ENCODE data around the gene VPS25.
A peak's percentile ranks its signal among the peaks of the same experiment; 100 is the strongest.
"Not testable (repeated sequence)": the region's sequence is repeated elsewhere in the genome, so short reads cannot be mapped to it uniquely, and the experiment has no call there.

VPS25 gene

DNA sequence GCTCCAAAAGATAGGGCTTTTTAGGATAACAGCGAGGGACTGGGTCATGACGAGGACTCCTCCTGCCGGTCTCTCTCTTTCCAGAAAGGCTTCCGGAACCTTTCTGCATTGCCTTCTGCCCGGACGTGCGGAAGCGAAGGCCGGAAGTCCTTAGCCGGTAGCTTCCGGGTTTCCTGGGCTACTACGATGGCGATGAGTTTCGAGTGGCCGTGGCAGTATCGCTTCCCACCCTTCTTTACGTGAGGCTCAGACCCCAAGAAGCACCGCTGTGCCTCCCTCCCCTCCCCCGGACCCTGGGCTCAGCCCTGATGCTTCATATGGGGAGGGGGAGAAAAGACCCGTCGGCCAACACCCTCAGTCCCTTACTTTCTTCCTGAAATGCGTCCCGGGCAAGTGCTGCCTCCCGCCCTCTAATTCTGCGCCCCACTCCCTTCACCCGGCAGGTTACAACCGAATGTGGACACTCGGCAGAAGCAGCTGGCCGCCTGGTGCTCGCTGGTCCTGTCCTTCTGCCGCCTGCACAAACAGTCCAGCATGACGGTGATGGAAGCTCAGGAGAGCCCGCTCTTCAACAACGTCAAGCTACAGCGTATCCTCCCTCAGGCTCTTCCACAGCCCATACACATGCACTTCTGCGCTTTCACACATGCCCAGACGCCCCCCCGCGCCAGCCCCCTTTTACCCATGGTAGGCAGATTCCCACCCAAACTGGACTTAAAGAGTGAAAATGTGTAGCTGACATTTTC lies at the start of gene VPS25:
Gene VPS25, plus strand, starts transcription at position 160 of the 746 bp plus-strand sequence. Its CDS starts 27 bp downstream, at position 187.
- peak; percentile 88 for DNase-seq

DNA sequence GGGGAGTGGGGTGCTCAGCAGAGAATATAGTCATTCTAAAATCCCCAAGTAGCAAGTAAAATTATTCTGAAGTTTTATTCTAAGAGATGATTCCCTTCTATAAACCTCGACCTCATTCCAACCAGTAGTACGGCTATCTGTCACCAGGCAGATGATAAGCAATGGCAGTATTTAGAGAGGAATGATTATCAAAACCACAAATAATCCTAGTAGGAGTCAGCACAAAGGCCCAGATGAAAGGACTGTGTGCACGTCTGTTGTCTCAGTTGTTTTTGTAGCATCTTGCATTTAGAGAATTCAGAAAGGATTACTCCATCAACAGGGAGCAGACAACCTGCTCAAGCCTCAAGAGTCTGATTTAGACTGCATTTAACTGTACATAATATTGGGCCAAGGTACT lies 49.6 kb upstream of the VPS25 start:
- no peak for DNase-seq

DNA sequence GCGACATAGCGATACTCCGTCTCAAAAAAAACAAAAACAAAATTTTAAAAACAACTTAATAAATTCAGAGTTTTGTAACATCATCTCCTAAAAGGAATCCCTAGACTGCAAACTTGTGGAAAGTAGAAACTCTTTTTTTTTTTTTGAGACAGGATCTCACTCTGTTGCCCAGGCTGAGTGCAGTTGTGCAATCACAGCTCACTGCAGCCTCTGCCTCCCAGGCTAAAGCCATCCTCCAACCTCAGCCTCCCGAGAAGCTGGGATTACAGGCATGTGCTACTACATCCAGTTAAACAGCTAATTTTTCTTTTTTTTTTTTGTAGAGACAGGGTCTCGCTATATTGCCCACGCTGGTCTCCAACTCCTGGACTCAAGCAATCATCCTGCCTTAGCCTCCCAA lies 48.1 kb upstream of the VPS25 start:
- no peak for DNase-seq

DNA sequence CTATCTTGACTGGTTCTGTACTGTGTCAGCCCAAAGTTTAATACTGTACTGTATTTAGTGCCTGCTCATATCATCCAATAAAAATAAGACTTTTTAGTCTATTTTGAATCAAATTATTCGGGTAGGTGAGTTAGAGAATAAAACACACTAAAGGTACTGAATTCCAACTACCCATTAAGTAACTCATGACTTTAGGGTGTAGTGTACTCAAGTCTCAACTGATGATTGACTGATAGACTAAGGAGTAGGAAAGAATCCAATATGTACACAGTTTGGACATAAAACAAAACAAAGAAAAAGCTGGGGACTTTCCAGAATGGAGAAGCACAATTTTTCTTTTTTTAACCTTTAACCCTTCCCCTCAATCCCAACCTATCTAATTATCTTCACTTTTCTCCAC lies 32.5 kb upstream of the VPS25 start:
- no peak for DNase-seq

DNA sequence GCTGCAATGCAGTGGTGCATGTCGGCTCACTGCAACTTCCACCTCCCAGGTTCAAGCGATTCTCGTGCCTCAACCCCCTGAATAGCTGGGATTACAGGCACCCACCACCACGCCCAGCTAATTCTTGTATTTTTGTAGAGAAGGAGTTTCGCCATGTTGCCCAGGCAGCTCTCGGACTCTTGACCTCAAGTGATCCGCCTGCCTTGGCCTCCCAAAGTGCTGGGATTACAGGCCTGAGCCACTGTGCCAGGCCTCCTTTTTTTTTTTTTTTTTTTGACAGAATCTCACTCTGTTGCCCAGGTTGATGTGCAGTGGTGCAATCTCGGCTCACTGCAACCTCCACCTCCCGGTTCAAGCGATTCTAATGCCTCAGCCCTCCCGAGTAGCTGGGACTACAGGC lies 30.3 kb upstream of the VPS25 start:
- DNase-seq: not testable (repeated sequence)

DNA sequence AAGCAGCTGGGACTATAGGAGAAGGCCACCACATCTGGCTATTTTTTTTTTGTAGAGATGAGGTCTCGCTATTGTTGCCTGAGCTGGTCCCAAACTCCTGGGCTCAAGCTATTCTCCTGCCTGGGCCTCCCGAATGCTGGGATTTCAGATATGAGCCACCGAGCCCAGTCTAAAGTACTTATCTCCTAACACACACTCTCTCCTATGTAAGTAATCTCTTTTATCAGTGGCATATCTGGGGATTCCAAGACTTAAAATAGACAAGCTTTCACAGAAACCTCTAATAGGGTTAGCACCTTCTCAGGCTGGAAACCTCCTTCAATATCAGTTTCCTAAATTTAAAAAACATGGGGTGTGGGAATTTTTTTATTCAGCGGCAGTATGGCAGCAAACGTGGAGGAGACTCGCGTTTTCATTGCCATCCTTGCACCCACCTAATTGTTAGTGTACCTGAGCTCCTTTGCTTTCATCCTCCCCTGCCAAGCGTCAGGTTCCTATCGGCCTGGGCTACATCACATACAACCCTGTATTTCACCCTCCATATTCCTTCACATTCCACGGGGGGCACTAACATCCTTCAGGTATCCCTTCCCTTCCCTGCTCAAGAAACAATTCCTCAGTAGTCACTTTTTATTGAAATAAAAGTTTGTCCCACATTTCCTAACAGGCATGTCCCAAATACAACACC lies 29.5 kb upstream of the VPS25 start:
- no peak for DNase-seq

DNA sequence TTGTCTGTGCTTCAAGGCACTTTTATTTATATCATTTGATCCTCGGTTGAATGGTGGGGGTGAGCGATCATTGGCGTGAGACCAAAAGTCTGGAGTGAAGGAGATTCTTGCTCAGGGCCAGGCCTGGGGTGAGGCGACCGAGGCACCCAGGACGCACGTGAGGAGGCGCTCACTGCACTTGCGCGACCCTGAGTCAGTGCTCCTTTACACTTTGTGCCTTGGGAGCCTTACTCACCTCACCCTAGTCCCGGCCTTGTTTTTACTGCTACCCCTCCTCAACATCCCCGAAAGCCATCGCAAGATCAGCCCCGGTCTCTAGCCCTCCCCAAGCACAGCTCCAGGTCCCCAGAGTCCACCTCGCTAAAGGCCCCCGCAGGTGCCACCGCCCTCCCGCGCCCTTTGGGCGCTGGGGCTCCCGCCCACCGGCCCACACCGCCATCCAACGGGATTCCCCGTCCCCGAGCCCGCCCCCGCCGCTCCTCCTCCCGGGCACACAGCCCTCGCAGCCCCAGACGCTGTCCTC lies 28.9 kb upstream of the VPS25 start:
- DNase-seq: peak; percentile 70

DNA sequence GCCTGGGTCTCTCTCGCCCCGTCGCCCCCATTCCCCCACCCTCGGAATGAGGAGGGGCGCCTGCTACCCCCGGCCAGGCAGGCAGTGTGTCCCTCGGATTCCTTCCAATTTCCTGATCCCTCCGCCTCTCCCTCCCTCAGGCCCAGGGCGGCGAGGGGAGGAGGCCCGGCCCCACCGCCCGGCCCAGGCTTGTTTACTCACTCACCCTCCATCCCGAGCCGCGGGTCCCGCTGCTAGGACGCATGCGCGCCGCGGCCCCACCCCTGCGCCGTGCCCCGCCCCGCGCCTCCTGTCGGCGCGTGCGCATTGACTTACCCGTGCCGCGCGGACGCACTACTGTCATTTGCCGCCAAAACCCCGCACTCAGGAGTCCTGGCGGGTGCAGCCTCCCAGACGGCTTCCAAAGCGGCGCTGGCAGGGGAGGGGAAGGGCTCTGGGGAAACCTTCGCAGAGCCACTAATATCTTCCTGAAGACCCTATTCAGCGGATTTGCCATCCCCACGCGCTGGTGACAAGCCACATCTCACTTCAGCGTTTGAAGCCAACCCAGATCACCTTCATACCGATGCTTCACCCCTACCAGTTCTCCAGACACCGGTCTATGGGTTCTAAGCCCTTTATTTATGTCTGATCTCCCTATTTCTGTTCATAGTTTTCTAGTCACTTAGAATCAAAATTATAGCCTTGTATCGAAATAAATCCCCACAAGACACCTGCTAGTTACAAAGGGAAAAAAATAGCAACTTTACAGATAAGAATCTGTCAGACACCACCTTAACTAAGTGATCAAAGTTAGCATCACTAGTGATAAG lies 28.2 kb upstream of the VPS25 start, which contains the start of gene EZH1:
Gene EZH1, minus strand, starts transcription at position 235 of the 812 bp plus-strand sequence. CDS start 16,099 bp downstream, outside the sequence.
- peak; percentile 96 for DNase-seq

DNA sequence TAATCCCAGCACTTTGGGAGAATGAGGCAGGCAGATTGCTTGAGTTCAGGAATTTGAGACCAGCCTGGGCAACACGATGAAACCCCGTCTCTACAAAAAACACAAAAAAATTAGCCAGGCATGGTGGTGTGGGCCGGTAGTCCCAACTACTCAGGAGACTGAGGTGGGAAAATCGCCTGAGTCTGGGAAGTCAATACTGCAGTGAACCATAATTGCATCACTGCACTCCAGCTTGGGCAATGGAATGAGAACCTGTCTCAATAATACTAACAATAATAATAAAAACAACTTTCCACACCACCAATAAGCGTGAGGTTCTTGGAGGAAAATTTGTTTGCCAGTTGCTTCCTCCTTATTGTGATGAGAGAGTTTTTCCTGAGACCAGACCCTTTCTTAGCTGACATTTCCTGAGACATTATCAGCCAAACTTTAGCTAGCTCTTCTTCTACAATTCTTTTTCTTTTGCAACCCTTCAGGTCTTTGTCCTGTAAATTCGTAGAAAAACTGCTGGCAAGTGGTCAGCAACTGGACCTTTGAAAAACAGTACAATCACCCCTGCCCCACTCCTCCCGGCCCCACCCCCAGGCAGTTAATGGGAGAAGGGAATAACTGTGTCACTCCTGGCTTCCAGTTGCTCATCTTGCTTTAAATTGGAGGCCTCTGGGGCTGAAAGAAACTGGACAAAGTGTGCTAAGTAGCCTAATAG lies 24.9 kb upstream of the VPS25 start:
- DNase-seq: no peak

DNA sequence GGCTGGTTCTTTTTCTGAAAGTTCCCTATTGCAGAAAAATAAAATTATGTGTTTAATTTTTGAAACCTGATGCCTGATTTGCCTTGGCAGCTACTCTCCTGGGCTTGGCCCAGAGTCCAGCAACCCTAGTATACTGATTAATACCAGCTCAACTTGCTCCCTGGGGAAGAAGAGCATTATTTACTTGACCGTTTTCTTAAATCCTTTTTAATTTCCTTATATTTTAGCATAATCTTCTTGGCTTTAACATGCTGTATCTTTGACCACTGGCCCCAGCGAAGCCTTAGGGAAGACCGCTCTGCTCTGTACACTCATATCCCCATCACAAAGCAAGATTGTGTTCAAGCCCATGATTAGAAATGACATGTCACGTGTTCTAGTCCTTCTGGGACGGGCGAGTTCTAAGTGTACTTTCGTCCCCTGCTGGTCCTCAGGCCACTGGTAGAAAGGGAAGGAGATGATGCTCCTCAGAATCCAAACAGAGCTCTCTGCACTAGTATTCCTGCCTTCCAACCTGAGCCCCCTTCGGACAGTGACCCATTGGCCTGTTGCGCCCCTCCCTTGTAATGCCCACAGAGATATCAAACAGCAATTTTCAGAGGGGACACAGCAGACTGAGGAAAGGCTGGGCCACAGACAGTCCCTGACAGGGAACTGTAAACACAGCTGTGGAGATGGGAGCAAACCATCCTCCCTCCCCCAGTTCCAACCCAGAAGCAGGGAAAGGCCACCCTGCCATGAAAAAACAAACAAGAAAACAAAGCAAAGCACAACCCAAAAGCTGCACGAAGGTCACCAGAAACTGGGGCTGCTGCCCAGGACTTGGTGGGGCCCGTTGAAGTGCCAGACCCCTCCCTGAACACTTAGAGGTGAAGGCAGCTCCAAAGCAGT lies 24.1 kb upstream of the VPS25 start:
- DNase-seq: no peak

DNA sequence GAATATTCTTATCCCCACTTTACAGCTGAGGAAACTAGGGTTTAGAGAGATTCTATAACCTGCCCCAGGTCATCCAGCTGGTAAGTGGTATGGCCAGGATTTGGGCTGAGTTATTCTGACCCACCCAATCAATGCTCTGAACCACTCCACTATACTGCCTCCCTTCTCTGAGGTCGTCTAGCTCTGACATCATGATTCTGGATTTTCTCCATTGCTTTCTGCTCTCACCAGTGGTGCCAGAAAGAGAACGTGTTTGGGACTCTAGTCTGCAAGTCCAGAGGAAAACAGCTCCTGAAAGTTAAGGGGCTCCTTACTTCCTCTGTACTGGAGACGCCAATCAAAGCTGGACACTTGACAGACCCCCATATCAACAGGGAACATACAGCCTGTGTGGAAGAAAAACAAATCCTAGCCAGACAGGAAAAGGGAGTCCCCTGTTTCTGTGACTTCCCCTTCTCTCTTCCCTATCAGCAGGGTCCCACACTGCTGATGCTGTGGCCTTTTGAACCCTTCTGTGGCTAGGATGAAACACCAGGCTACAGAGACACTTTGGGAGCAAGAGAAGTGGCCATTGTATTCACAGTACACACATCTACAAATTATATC lies 22.4 kb upstream of the VPS25 start:
- DNase-seq: no peak

DNA sequence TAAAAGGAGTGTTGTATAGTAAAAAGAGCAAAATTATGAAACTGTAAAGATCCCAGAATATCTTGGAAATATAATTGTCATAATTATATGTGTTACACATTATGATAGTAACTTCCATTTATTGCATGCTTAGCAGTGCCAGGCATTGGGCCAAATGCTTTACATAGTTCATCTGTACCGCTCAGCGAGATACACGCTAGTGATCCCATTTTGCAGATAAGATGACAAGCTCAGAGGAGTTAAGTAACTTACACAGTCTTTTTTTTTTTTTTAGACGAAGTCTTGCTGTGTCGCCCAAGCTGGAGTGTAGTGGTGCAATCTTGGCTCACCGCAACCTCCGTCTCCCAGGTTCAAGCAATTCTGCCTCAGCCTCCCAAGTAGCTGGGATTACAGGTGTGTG lies 21.6 kb upstream of the VPS25 start:
- DNase-seq: no peak

DNA sequence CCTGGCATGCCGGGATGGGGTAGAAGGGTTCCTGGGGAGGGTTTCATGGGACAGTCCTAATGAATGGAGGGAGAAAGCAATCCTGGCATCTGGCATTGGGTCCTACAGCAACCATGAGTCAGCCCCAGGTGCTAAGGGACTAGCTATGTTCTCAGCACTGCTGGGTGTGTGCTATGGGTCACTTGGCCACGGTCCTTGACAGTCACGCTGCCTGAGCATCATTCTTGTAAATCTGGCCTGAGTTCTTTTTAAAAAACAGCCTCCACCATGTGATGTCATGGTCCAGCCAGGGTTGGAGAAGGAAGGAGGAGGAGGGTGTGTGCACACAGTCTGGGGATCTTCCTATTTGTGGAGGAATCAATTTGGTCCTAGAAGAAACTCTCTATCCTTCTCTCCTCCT lies 18.5 kb upstream of the VPS25 start:
- DNase-seq: no peak

DNA sequence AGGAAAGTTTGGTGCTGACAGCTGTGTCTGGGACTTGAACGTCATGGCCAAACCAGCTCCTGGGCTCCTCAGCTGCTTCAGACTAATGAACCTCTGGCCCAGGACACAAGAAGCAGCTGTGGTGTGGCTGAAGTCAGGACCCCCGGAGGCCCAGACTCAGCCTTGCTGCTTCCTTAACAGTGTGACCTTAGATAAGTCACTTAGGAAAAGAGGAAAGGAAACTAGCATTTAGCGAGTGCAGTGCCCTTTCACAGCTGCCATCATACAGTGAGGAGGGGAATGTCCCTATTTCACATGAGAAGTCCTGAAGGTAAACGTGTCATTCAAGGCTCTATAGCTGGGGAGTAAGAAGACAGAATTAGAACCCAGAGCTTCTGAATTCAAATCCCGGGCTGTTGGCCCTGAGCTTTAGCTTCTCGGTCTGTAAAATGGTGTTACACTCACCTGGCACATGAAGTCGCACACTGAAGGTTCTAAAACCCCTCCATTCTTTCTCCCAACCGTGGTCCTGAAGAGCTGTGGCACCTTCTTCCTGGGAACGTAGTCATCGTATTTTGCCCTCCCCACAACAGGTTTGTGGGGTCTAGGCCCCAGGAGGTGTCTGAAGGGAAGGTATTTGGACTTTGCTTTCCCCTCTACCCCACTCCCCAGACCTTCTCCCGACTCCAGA lies 13.1 kb upstream of the VPS25 start:
- DNase-seq: no peak

DNA sequence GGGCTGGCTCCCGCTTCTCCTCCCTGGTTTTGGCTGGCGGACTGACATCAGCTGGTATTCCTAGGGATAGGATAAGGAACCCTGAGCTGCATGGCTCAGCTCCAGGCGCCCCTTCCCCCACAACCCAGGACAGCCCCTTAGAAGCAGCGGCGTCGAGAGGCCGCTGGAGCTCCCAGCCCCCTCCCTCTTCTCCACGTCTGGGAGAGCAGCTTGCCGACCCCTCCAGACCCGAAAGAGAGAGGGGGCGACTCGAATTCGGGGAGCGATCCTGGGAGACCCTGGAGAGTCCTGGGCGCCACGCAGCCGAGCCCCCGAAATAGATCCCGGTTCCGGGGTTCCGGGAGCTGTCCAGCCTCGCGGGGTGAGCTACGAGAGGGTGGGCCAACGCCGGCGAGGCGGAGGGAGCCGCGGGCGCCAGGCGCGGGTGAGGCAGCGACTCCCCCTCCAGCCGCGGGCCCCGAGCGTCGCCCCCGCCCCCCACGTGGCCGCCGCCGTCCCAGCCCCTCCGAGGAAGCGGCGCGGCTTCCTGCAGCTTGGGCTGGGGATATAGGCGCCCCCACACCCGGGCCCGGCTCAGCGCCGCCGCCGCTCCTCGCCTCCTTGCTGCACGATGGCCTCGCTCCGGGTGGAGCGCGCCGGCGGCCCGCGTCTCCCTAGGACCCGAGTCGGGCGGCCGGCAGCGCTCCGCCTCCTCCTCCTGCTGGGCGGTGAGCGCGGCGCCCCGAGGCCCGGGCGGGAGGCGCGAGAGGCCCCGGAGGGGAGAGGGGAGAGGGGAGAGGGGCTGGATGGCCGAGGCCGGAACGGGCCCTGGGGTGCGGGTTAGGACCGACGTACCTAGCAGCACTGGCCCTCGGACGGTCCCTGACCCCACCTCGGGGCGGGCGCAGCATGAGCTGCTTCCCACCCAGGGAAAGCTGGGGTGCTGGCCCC lies 12.3 kb upstream of the VPS25 start, which contains the start of gene RAMP2:
Gene RAMP2, plus strand, starts transcription at position 576 of the 930 bp plus-strand sequence. Its CDS starts 35 bp downstream, at position 611.
- DNase-seq: no peak

DNA sequence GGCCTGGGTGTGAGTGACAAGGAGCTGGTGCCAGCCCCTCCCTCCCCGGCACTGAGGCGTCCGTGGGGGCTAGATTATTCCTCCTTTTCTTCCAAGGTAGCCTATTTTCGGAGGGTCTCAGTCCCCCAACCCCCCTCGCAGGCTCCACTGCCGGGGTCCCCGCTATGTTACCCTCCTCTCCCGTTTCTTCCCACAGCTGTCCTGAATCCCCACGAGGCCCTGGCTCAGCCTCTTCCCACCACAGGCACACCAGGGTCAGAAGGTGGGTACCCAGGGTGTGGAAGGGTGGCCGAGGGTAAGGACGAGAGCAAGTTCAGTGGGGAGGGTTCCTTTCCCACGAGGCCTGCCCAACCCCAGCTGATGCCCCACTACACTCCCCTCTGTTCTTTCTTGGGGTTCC lies 11.6 kb upstream of the VPS25 start:
- DNase-seq: no peak

DNA sequence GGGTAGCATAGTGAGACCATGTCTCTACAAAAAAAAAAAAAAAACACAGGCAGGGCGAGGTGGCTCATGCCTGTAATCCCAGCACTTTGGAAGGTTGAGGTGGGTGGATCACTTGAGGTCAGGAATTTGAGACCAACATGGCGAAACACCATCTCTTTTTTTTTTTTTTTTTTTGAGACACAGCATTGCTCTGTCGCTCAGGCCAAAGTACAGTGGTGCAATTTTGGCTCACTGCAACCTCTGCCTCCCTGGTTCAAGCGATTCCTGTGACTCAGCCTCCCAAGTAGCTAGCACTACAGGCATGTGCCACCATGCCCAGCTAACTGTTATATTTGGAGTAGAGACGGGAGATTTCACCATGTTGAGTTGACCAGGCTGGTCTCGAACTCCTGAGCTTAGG lies 7.1 kb upstream of the VPS25 start:
- no peak for DNase-seq

DNA sequence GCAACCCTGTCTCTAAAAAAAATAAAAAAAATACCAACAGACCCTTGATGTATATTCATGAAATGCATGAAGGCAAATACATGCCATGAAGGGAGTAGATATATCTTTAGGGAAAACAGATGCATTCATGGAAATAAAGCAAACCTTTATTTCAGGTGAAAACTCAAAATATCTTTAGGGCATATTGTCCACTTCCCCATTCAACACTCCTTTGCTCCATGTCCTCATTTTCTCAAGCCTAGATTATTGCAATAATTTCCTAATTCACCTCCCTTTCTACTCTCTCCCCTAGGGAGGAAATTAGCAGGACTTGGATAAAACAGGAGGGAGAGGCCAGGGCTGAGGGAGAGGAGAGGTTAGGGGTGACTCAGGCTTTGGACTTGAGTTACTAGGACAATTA lies 5.7 kb upstream of the VPS25 start:
- DNase-seq: no peak

DNA sequence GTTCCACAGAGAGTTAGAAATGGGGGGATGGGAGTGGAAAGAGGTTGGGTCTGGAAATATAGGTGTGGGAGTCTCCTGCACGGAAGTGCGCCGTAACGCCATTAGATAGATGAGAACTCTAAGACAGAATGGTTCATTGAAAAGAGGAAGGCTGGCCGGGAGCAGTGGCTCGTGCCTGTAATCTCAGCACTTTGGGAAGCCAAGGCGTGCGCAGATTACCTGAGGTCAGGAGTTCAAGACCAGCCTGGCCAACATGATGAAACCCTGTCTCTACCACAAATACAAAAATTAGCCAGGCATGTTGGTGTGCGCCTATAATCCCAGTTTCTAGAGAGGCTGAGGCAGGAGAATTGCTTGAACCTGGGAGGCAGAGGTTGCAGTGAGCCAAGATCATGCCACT lies 5.2 kb upstream of the VPS25 start:
- not testable (repeated sequence) for DNase-seq
